NCI-H226 (cell line): ENCODE measurements around the gene DEFB131B.
"Not testable (repeated sequence)": the region's sequence is repeated elsewhere in the genome, so short reads cannot be mapped to it uniquely, and the experiment has no call there.

Experiments used
- DNase-seq: peaks from one replicate; pipeline ENCODE4 v3.0.0-alpha.2; 2015

Gene DEFB131B

GRCh38 chr11:71911986-71912340 is 33.7 kb downstream of the DEFB131B start:
- not testable (repeated sequence) for DNase-seq

- DNase-seq = no peak
Measured at GRCh38 chr11:71913756-71914526, 35.7 kb downstream of the DEFB131B start.

- DNase-seq = no peak
Measured at GRCh38 chr11:71914617-71915189, 36.5 kb downstream of the DEFB131B start.

GRCh38 chr11:71917646-71918140 is 39.4 kb downstream of the DEFB131B start:
- DNase-seq = no peak

GRCh38 chr11:71927820-71928736 is 49.8 kb downstream of the DEFB131B start, which contains the start of gene XNDC1N:
Gene XNDC1N (minus strand): TSS chr11:71928594. CDS start chr11:71923353, 5,241 bp downstream.
- peak; percentile 88 for DNase-seq

- peak; percentile 95 for DNase-seq
Measured at GRCh38 chr11:71928737-71929443, 50.6 kb downstream of the DEFB131B start, which contains the start of gene RNF121. Gene RNF121 (plus strand): TSS chr11:71929046. CDS start chr11:71929062, 16 bp downstream.

- DNase-seq = no peak
Measured at GRCh38 chr11:71929491-71929890, 51.2 kb downstream of the DEFB131B start.

- no peak for DNase-seq
Measured at GRCh38 chr11:71930556-71931244, 52.4 kb downstream of the DEFB131B start.

GRCh38 chr11:71931245-71931602 is 53.0 kb downstream of the DEFB131B start:
- DNase-seq = no peak

GRCh38 chr11:71933141-71933933 is 55.1 kb downstream of the DEFB131B start:
- no peak for DNase-seq
